Inflammatory macrophage (primary cell): ENCODE measurements around the gene ECD.
"Not testable (repeated sequence)": the region's sequence is repeated elsewhere in the genome, so short reads cannot be mapped to it uniquely, and the experiment has no call there.

ENCODE experiments used
- DNase-seq, 2 donors: peaks; one replicate each; pipeline ENCODE4 v3.0.0-alpha.2; 2020 to 2022

ECD gene

GRCh38 chr10:73159038-73159648 is 8.7 kb downstream of the ECD start:
- peak; percentile 53 to 68 for DNase-seq

GRCh38 chr10:73156054-73156453 is 11.8 kb downstream of the ECD start:
- DNase-seq: no peak

- no peak for DNase-seq
Observed at GRCh38 chr10:73152009-73152408, 15.8 kb downstream of the ECD start.

GRCh38 chr10:73150633-73151413 is 17.0 kb downstream of the ECD start:
- DNase-seq: not testable (repeated sequence)

- DNase-seq: no peak
Observed at GRCh38 chr10:73141603-73142002, 26.2 kb downstream of the ECD start.

GRCh38 chr10:73139251-73139650 is 28.6 kb downstream of the ECD start:
- DNase-seq: no peak

- no peak for DNase-seq
Observed at GRCh38 chr10:73136627-73137026, 31.2 kb downstream of the ECD start.

- DNase-seq: no peak
Observed at GRCh38 chr10:73134727-73135126, 33.1 kb downstream of the ECD start.

GRCh38 chr10:73131913-73132686 is 35.7 kb downstream of the ECD start:
- DNase-seq: no peak

GRCh38 chr10:73131301-73131700 is 36.5 kb downstream of the ECD start:
- DNase-seq: no peak

GRCh38 chr10:73126343-73126742 is 41.5 kb downstream of the ECD start:
- DNase-seq: no peak

GRCh38 chr10:73119952-73120351 is 47.9 kb downstream of the ECD start:
- DNase-seq: no peak

GRCh38 chr10:73119457-73119856 is 48.4 kb downstream of the ECD start:
- DNase-seq: no peak

- DNase-seq: no peak
Observed at GRCh38 chr10:73117976-73118743, 49.6 kb downstream of the ECD start.

- no peak for DNase-seq
Observed at GRCh38 chr10:73116017-73116416, 51.8 kb downstream of the ECD start.

GRCh38 chr10:73113551-73113950 is 54.3 kb downstream of the ECD start:
- peak in 1 of 2 donors; percentile 6 for DNase-seq

GRCh38 chr10:73112032-73112431 is 55.8 kb downstream of the ECD start:
- not testable (repeated sequence) for DNase-seq

GRCh38 chr10:73110345-73110849 is 57.4 kb downstream of the ECD start, which contains the start of gene NUDT13:
TSS of gene NUDT13 (plus strand) at chr10:73110455. CDS start at chr10:73114366, 3,911 bp downstream.
- DNase-seq: peak; percentile 89

GRCh38 chr10:73109248-73109652 is 58.6 kb downstream of the ECD start:
- not testable (repeated sequence) for DNase-seq

GRCh38 chr10:73106301-73106700 is 61.5 kb downstream of the ECD start:
- no peak for DNase-seq

- no peak for DNase-seq
Observed at GRCh38 chr10:73099141-73099540, 68.7 kb downstream of the ECD start.

- no peak for DNase-seq
Observed at GRCh38 chr10:73097305-73097670, 70.5 kb downstream of the ECD start.
